Lower leg skin (tissue), 3 donors: Measurements from ENCODE around the gene MED20.

ENCODE experiments used
- POLR2A ChIP-seq, 2 donors: fragments of 450-650 bp; IDR thresholded peaks; one replicate each; pipeline ENCODE4 v1.6.1; 2016 to 2017; ENCODE audit warnings: antibody characterized with exemption in 2 of 2, mild to moderate bottlenecking in 1 of 2, moderate library complexity in 1 of 2
- TF ChIP-seq, protein P1 (sequence below), 3 donors: fragments of 450-650 bp; IDR thresholded peaks; one replicate each; pipeline ENCODE4 v1.5.1; 2016; ENCODE audit warnings: antibody characterized with exemption in 3 of 3, mild to moderate bottlenecking in 3 of 3, moderate library complexity in 2 of 3

DNA sequence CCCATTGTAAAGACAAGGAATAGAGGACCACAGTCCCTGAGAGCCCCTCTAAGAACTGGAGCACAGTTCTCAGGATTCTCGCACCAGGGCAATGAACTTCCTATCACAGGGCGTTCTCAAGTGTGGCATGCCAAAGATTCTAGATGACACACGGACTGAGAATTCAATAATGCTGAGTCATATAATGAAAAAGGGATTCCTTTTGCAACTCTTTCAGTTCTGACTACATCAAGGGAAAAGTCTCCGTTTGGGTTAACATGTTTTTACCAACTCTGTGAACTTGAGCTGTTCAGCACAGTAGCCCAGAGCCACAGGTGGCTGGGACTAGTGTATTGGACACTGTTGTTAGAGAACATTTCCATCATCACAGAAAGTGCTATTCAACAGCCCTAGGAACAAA, 3.4 kb downstream of the MED20 start:
- TF ChIP-seq, protein P1, sequence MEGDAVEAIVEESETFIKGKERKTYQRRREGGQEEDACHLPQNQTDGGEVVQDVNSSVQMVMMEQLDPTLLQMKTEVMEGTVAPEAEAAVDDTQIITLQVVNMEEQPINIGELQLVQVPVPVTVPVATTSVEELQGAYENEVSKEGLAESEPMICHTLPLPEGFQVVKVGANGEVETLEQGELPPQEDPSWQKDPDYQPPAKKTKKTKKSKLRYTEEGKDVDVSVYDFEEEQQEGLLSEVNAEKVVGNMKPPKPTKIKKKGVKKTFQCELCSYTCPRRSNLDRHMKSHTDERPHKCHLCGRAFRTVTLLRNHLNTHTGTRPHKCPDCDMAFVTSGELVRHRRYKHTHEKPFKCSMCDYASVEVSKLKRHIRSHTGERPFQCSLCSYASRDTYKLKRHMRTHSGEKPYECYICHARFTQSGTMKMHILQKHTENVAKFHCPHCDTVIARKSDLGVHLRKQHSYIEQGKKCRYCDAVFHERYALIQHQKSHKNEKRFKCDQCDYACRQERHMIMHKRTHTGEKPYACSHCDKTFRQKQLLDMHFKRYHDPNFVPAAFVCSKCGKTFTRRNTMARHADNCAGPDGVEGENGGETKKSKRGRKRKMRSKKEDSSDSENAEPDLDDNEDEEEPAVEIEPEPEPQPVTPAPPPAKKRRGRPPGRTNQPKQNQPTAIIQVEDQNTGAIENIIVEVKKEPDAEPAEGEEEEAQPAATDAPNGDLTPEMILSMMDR (IDR thresholded peaks at IDR 0.05), result no peak
- TF ChIP-seq POLR2A (IDR thresholded peaks at IDR 0.05), result no peak
